ENCODE data around the gene PTP4A2.

- TF ChIP-seq CTCF (IDR thresholded peaks at IDR 0.05; ENCODE audit: insufficient read depth, low read depth, low read length) (no peak), EZH2 (IDR thresholded peaks at IDR 0.05; ENCODE audit: insufficient read depth, low read length) (no peak)
Measured at GRCh38 chr1:31978843-31979400, 40.8 kb upstream of the PTP4A2 start.
